ENCODE results near the gene KCNE4. TPM values are rescaled to one million over a fixed set of nuclear protein-coding genes. Genes with fewer than 3 reads are reported as not detected.

KCNE4 gene
- total RNA-seq (1 to 10 TPM; 2.2 to 5.0 (median 3.4) TPM), polyA plus RNA-seq (3.3 TPM)
- long read RNA-seq, donor 1, partial matches to known transcripts = 0 of 4 reads
- long read RNA-seq, donor 1, other reads (novel, unspliced or antisense) = 2 of 4 reads
- long read RNA-seq, donor 2, partial matches to known transcripts = 0 of 1 reads
- long read RNA-seq, donor 2, other reads (novel, unspliced or antisense) = 0 of 1 reads
- long read RNA-seq, donor 3, partial matches to known transcripts = 0 of 4 reads
- long read RNA-seq, donor 3, other reads (novel, unspliced or antisense) = 2 of 4 reads
- long read RNA-seq, donor 4 = 0 reads

- intact Hi-C loops (cut with DNase I) = no loop called here
- Histone ChIP-seq H3K27me3 (ENCODE audit: control insufficient read depth, insufficient read depth) (no peaks in the 10 kb centered on the region), H3K4me1 (ENCODE audit: control insufficient read depth, insufficient read depth, low read length) (peaks cover 7% of the 10 kb centered on the region), H3K9me3 (ENCODE audit: control insufficient read depth, low read length) (no peaks in the 10 kb centered on the region), H3K27ac (ENCODE audit: low read length) (peak within 1 kb of the TSS; percentile 82), H3K4me3 (ENCODE audit: low read length) (peak within 1 kb of the TSS; percentile 42)
- ATAC-seq (peak; percentile 38 to 52), DNase-seq (peak in 2 of 3 donors; percentile 28 to 65)
- 45% methylated on average over 19 of the region's 19 CpGs for WGBS
These were observed at the start of gene KCNE4 for GRCh38 chr2:223051693-223052289. TSS of gene KCNE4 (plus strand) at chr2:223052190. CDS start at chr2:223052831, 641 bp downstream.

GRCh38 chr2:223003191-223003590 lies 48.8 kb upstream of the KCNE4 start:
- WGBS = 72% methylated on average over 3 of the region's 3 CpGs
- Histone ChIP-seq H3K27me3 (ENCODE audit: control insufficient read depth, insufficient read depth) (no peaks in the 10 kb centered on the region), H3K4me3 (ENCODE audit: low read length) (no peak overlapping the region), H3K27ac (ENCODE audit: low read length) (no peak overlapping the region), H3K9me3 (ENCODE audit: control insufficient read depth, low read length) (no peaks in the 10 kb centered on the region), H3K4me1 (ENCODE audit: control insufficient read depth, insufficient read depth, low read length) (no peaks in the 10 kb centered on the region)
- intact Hi-C loops (cut with DNase I) = no loop called here
- DNase-seq (no peak), ATAC-seq (no peak)

GRCh38 chr2:223005496-223005895 lies 46.5 kb upstream of the KCNE4 start:
- Histone ChIP-seq H3K4me3 (ENCODE audit: low read length) (no peak overlapping the region), H3K9me3 (ENCODE audit: control insufficient read depth, low read length) (no peaks in the 10 kb centered on the region), H3K27ac (ENCODE audit: low read length) (no peak overlapping the region), H3K27me3 (ENCODE audit: control insufficient read depth, insufficient read depth) (no peaks in the 10 kb centered on the region), H3K4me1 (ENCODE audit: control insufficient read depth, insufficient read depth, low read length) (no peaks in the 10 kb centered on the region)
- 84% methylated on average over 1 of the region's 1 CpG for WGBS
- no peak for ATAC-seq
- intact Hi-C loops (cut with DNase I) = no loop called here
- no peak for DNase-seq

GRCh38 chr2:223007531-223007930 lies 44.5 kb upstream of the KCNE4 start:
- Histone ChIP-seq H3K4me1 (ENCODE audit: control insufficient read depth, insufficient read depth, low read length) (no peaks in the 10 kb centered on the region), H3K27ac (ENCODE audit: low read length) (no peak overlapping the region), H3K4me3 (ENCODE audit: low read length) (no peak overlapping the region), H3K9me3 (ENCODE audit: control insufficient read depth, low read length) (no peaks in the 10 kb centered on the region), H3K27me3 (ENCODE audit: control insufficient read depth, insufficient read depth) (no peaks in the 10 kb centered on the region)
- ATAC-seq = no peak
- WGBS = 64% methylated on average over 2 of the region's 2 CpGs
- DNase-seq = no peak
- intact Hi-C loops (cut with DNase I) = no loop called here

GRCh38 chr2:223008162-223008561 lies 43.8 kb upstream of the KCNE4 start:
- intact Hi-C loops (cut with DNase I) = no loop called here
- WGBS = 51% methylated on average over 6 of the region's 6 CpGs
- ATAC-seq = no peak

GRCh38 chr2:223008956-223009355 lies 43.0 kb upstream of the KCNE4 start:
- no peak for DNase-seq
- WGBS = 96% methylated on average over 1 of the region's 1 CpG
- Histone ChIP-seq H3K9me3 (ENCODE audit: control insufficient read depth, low read length) (no peaks in the 10 kb centered on the region), H3K4me1 (ENCODE audit: control insufficient read depth, insufficient read depth, low read length) (no peaks in the 10 kb centered on the region), H3K4me3 (ENCODE audit: low read length) (no peak overlapping the region), H3K27me3 (ENCODE audit: control insufficient read depth, insufficient read depth) (no peaks in the 10 kb centered on the region), H3K27ac (ENCODE audit: low read length) (no peak overlapping the region)
- intact Hi-C loops (cut with DNase I) = no loop called here
- no peak for ATAC-seq

More at GRCh38 chr2:223008162-223008561, 43.8 kb upstream of the KCNE4 start:
- H3K9me3 ChIP-seq (ENCODE audit: control insufficient read depth, low read length) = no peaks in the 10 kb centered on the region
- no peak overlapping the region for H3K27ac ChIP-seq (ENCODE audit: low read length)
- no peak for DNase-seq
- no peaks in the 10 kb centered on the region for H3K27me3 ChIP-seq (ENCODE audit: control insufficient read depth, insufficient read depth)
- no peaks in the 10 kb centered on the region for H3K4me1 ChIP-seq (ENCODE audit: control insufficient read depth, insufficient read depth, low read length)
- H3K4me3 ChIP-seq (ENCODE audit: low read length) = no peak overlapping the region

- H3K9me3 ChIP-seq (ENCODE audit: control insufficient read depth, low read length) = no peaks in the 10 kb centered on the region
- no peak for ATAC-seq
- H3K4me1 ChIP-seq (ENCODE audit: control insufficient read depth, insufficient read depth, low read length) = no peaks in the 10 kb centered on the region
- H3K4me3 ChIP-seq (ENCODE audit: low read length) = no peak overlapping the region
- H3K27me3 ChIP-seq (ENCODE audit: control insufficient read depth, insufficient read depth) = no peaks in the 10 kb centered on the region
- intact Hi-C loops (cut with DNase I) = no loop called here
- 90% methylated on average over 3 of the region's 3 CpGs for WGBS
- no peak overlapping the region for H3K27ac ChIP-seq (ENCODE audit: low read length)
- DNase-seq = no peak
These were observed 41.3 kb upstream of the KCNE4 start for GRCh38 chr2:223010641-223011040.

- Histone ChIP-seq H3K4me3 (ENCODE audit: low read length) (no peak overlapping the region), H3K27me3 (ENCODE audit: control insufficient read depth, insufficient read depth) (no peaks in the 10 kb centered on the region), H3K4me1 (ENCODE audit: control insufficient read depth, insufficient read depth, low read length) (no peaks in the 10 kb centered on the region), H3K27ac (ENCODE audit: low read length) (no peak overlapping the region), H3K9me3 (ENCODE audit: control insufficient read depth, low read length) (no peaks in the 10 kb centered on the region)
- 69% methylated on average over 6 of the region's 6 CpGs for WGBS
- intact Hi-C loops (cut with DNase I) = no loop called here
- DNase-seq (no peak), ATAC-seq (no peak)
These were observed 39.7 kb upstream of the KCNE4 start for GRCh38 chr2:223012291-223012690.

GRCh38 chr2:223019390-223019930 lies 32.5 kb upstream of the KCNE4 start:
- ATAC-seq (peak; percentile 89 to 95), DNase-seq (peak in 1 of 3 donors; percentile 14)
- H3K27me3 ChIP-seq (ENCODE audit: control insufficient read depth, insufficient read depth) = no peaks in the 10 kb centered on the region
- 38% methylated on average over 3 of the region's 3 CpGs for WGBS
- no peaks in the 10 kb centered on the region for H3K4me1 ChIP-seq (ENCODE audit: control insufficient read depth, insufficient read depth, low read length)
- H3K9me3 ChIP-seq (ENCODE audit: control insufficient read depth, low read length) = no peaks in the 10 kb centered on the region
- no peak overlapping the region for H3K27ac ChIP-seq (ENCODE audit: low read length)
- H3K4me3 ChIP-seq (ENCODE audit: low read length) = no peak overlapping the region
- intact Hi-C loops (cut with DNase I) = no loop called here

GRCh38 chr2:223019987-223020717 lies 31.8 kb upstream of the KCNE4 start:
- H3K27ac ChIP-seq (ENCODE audit: low read length) = no peak overlapping the region
- intact Hi-C loops (cut with DNase I) = no loop called here
- ATAC-seq (no peak), DNase-seq (no peak)
- 85% methylated on average over 7 of the region's 7 CpGs for WGBS
- H3K4me1 ChIP-seq (ENCODE audit: control insufficient read depth, insufficient read depth, low read length) = no peaks in the 10 kb centered on the region
- H3K4me3 ChIP-seq (ENCODE audit: low read length) = no peak overlapping the region
- H3K9me3 ChIP-seq (ENCODE audit: control insufficient read depth, low read length) = no peaks in the 10 kb centered on the region
- no peaks in the 10 kb centered on the region for H3K27me3 ChIP-seq (ENCODE audit: control insufficient read depth, insufficient read depth)
